ENCODE measurements around the gene HSD17B12. TPM values are rescaled to one million over a fixed set of nuclear protein-coding genes. Genes with fewer than 3 reads are reported as not detected.
A peak's percentile ranks its signal among the peaks of the same experiment; 100 is the strongest.

The HSD17B12 gene
- total and polyA plus RNA-seq, 2 of the 13 experiments (the other 11 are each of a cell fraction or from before 2014, with no cell fraction given): 50.3 to 117 TPM

- TF ChIP-seq, protein P1, sequence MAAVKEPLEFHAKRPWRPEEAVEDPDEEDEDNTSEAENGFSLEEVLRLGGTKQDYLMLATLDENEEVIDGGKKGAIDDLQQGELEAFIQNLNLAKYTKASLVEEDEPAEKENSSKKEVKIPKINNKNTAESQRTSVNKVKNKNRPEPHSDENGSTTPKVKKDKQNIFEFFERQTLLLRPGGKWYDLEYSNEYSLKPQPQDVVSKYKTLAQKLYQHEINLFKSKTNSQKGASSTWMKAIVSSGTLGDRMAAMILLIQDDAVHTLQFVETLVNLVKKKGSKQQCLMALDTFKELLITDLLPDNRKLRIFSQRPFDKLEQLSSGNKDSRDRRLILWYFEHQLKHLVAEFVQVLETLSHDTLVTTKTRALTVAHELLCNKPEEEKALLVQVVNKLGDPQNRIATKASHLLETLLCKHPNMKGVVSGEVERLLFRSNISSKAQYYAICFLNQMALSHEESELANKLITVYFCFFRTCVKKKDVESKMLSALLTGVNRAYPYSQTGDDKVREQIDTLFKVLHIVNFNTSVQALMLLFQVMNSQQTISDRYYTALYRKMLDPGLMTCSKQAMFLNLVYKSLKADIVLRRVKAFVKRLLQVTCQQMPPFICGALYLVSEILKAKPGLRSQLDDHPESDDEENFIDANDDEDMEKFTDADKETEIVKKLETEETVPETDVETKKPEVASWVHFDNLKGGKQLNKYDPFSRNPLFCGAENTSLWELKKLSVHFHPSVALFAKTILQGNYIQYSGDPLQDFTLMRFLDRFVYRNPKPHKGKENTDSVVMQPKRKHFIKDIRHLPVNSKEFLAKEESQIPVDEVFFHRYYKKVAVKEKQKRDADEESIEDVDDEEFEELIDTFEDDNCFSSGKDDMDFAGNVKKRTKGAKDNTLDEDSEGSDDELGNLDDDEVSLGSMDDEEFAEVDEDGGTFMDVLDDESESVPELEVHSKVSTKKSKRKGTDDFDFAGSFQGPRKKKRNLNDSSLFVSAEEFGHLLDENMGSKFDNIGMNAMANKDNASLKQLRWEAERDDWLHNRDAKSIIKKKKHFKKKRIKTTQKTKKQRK (IDR thresholded peaks at IDR 0.05; ENCODE audit: low read length): no peak
- TF ChIP-seq SATB2 (CRISPR knock-in tag; IDR thresholded peaks at IDR 0.05) (no peak), TCF12 (IDR thresholded peaks at IDR 0.05) (no peak), TCF12 (CRISPR knock-in tag; IDR thresholded peaks at IDR 0.05) (no peak), SIN3A (IDR thresholded peaks at IDR 0.05; ENCODE audit: borderline replicate concordance, low read depth, low read length) (peak; percentile 65; the same call in 1 of the 2 replicates), ZNF747 (CRISPR knock-in tag; IDR thresholded peaks at IDR 0.05; ENCODE audit: borderline replicate concordance) (no peak), ZNF512 (CRISPR knock-in tag; IDR thresholded peaks at IDR 0.05) (no peak), SMAD1 (CRISPR knock-in tag; IDR thresholded peaks at IDR 0.05; ENCODE audit: borderline replicate concordance, low read depth) (no peak), POLR2A (IDR thresholded peaks at IDR 0.05; ENCODE audit: insufficient read depth in 1 of 2, low read depth in 2 of 2, low read length in 2 of 2) (peak; percentile 91 to 94), ZNF136 (CRISPR knock-in tag; IDR thresholded peaks at IDR 0.05; ENCODE audit: low read depth) (no peak), IKZF1 (IDR thresholded peaks at IDR 0.05) (no peak), ZNF7 (CRISPR knock-in tag; IDR thresholded peaks at IDR 0.05) (no peak), LCORL (IDR thresholded peaks at IDR 0.05) (no peak), LCORL (CRISPR knock-in tag; IDR thresholded peaks at IDR 0.05) (0 out of 2 replicates have a peak, but pooled peaks have one; percentile 22), SMAD9 (CRISPR knock-in tag; IDR thresholded peaks at IDR 0.05) (0 out of 2 replicates have a peak, but pooled peaks have one; percentile 50), HOXD1 (CRISPR knock-in tag; IDR thresholded peaks at IDR 0.05) (0 out of 2 replicates have a peak, but pooled peaks have one; percentile 20), ZNF550 (CRISPR knock-in tag; IDR thresholded peaks at IDR 0.05; ENCODE audit: borderline replicate concordance) (no peak)
- TF ChIP-seq, protein P2, sequence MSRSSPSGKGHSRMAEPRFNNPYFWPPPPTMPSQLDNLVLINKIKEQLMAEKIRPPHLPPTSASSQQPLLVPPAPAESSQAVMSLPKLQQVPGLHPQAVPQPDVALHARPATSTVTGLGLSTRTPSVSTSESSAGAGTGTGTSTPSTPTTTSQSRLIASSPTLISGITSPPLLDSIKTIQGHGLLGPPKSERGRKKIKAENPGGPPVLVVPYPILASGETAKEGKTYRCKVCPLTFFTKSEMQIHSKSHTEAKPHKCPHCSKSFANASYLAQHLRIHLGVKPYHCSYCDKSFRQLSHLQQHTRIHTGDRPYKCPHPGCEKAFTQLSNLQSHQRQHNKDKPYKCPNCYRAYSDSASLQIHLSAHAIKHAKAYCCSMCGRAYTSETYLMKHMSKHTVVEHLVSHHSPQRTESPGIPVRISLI (CRISPR knock-in tag; IDR thresholded peaks at IDR 0.05; ENCODE audit: borderline replicate concordance): no peak
- TF ChIP-seq, protein P3, sequence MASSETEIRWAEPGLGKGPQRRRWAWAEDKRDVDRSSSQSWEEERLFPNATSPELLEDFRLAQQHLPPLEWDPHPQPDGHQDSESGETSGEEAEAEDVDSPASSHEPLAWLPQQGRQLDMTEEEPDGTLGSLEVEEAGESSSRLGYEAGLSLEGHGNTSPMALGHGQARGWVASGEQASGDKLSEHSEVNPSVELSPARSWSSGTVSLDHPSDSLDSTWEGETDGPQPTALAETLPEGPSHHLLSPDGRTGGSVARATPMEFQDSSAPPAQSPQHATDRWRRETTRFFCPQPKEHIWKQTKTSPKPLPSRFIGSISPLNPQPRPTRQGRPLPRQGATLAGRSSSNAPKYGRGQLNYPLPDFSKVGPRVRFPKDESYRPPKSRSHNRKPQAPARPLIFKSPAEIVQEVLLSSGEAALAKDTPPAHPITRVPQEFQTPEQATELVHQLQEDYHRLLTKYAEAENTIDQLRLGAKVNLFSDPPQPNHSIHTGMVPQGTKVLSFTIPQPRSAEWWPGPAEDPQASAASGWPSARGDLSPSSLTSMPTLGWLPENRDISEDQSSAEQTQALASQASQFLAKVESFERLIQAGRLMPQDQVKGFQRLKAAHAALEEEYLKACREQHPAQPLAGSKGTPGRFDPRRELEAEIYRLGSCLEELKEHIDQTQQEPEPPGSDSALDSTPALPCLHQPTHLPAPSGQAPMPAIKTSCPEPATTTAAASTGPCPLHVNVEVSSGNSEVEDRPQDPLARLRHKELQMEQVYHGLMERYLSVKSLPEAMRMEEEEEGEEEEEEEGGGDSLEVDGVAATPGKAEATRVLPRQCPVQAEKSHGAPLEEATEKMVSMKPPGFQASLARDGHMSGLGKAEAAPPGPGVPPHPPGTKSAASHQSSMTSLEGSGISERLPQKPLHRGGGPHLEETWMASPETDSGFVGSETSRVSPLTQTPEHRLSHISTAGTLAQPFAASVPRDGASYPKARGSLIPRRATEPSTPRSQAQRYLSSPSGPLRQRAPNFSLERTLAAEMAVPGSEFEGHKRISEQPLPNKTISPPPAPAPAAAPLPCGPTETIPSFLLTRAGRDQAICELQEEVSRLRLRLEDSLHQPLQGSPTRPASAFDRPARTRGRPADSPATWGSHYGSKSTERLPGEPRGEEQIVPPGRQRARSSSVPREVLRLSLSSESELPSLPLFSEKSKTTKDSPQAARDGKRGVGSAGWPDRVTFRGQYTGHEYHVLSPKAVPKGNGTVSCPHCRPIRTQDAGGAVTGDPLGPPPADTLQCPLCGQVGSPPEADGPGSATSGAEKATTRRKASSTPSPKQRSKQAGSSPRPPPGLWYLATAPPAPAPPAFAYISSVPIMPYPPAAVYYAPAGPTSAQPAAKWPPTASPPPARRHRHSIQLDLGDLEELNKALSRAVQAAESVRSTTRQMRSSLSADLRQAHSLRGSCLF (CRISPR knock-in tag; IDR thresholded peaks at IDR 0.05; ENCODE audit: borderline replicate concordance): no peak
Observed at GRCh38 chr11:43680521-43681400, at the start of gene HSD17B12 (continued).
